Fibroblast of pulmonary artery (primary cell): Measurements from ENCODE around the gene UBE3A.
A peak's percentile ranks its signal among the peaks of the same experiment; 100 is the strongest.

Experiments
- DNase-seq: peaks from one replicate; pipeline ENCODE4 v3.0.0-alpha.2; 2010; ENCODE audit warnings: low read depth
- H3K4me3 ChIP-seq: replicated peaks from 2 replicates; pipeline ENCODE4 v1.5.1; 2011; ENCODE audit warnings: low read depth, mild to moderate bottlenecking, control low read depth, low read length, moderate library complexity
- TF ChIP-seq, protein P1 (sequence below): IDR thresholded peaks from 2 replicates; pipeline ENCODE4 v1.5.1; 2011; ENCODE audit warnings: mild to moderate bottlenecking, control low read depth, low read length, inconsistent platforms; ENCODE audit errors: missing control alignments

UBE3A gene

DNA sequence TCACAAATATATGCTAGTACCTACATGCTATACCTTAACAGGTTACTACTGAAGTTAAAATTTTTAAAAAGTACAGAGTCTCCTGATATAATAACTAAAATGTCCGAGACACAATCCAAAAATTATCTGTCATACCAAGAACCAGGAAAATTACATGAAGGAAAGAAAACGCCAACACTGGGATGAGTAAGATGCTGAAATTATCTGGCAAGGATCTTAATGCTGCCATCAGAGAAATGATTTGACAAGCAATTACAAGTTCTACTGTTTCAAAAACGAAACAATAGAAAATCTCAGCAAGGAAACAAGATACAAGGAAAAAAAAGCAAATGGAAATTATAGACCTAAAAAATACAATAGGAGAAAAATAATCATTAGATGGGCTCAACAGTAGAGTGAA is 92.5 kb downstream of the UBE3A start:
- DNase-seq: no peak
- no peak overlapping the region for H3K4me3 ChIP-seq
- TF ChIP-seq, protein P1, sequence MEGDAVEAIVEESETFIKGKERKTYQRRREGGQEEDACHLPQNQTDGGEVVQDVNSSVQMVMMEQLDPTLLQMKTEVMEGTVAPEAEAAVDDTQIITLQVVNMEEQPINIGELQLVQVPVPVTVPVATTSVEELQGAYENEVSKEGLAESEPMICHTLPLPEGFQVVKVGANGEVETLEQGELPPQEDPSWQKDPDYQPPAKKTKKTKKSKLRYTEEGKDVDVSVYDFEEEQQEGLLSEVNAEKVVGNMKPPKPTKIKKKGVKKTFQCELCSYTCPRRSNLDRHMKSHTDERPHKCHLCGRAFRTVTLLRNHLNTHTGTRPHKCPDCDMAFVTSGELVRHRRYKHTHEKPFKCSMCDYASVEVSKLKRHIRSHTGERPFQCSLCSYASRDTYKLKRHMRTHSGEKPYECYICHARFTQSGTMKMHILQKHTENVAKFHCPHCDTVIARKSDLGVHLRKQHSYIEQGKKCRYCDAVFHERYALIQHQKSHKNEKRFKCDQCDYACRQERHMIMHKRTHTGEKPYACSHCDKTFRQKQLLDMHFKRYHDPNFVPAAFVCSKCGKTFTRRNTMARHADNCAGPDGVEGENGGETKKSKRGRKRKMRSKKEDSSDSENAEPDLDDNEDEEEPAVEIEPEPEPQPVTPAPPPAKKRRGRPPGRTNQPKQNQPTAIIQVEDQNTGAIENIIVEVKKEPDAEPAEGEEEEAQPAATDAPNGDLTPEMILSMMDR: no peak

DNA sequence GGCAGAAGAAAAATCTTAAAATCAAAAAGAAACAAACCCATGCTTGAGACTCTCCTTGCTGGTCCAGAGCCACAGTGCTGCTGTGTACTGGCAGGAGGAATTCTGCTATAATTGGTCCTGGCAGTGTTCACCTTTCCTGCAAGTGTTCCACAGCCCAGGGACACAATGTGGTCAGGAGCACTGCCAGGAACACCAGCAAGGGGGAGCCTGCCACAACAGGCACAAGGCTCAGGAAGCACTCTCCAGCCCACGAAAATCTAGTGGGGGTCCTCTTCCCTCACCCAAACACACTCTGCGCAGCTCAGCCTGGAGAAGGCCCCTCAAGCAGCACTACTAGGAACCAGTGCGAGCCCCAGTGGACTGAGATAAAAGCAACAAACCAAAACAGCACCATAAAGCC is 92.9 kb downstream of the UBE3A start:
- TF ChIP-seq, protein P1: peak; percentile 43
- no peak overlapping the region for H3K4me3 ChIP-seq
- peak; percentile 42 for DNase-seq

DNA sequence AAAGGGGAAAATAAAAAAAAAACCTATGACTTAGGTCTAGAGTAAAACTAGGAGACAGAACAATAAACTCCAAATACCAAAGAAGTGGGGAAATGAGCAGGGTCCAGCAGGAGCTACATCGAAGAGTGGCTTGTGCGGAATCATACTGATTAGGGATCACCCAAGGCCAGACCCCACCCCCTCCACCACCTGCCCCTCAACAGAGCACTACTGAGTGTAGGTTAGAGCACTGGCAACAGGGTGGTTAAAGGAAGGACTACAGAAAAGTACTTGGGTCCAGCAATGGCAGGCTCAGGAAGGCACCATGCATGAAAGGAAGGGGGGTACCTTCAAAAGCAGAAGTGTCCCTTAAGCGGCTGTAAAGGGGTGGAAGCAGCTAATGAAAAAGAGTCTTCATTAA is 96.2 kb downstream of the UBE3A start:
- no peak overlapping the region for H3K4me3 ChIP-seq
- DNase-seq: no peak
- TF ChIP-seq, protein P1: no peak

DNA sequence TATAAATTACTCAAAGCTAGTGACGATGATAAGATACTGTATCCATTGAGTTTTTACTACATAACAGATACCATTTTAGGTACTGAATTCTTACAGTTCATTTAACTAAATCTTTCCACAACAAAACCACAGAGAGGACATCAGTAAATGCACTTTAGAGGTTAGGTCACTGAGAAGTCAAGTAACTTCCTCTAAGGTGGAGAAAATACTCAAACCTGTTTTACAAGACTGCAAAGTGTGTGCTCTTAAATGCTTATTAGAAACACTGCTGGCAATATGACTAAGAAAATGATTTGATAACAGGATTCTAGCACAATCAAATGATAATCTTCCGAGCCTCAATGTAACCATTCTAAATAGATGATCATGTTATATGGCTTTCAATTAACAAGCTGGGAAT is 99.4 kb downstream of the UBE3A start:
- TF ChIP-seq, protein P1: no peak
- DNase-seq: no peak
- no peak overlapping the region for H3K4me3 ChIP-seq

DNA sequence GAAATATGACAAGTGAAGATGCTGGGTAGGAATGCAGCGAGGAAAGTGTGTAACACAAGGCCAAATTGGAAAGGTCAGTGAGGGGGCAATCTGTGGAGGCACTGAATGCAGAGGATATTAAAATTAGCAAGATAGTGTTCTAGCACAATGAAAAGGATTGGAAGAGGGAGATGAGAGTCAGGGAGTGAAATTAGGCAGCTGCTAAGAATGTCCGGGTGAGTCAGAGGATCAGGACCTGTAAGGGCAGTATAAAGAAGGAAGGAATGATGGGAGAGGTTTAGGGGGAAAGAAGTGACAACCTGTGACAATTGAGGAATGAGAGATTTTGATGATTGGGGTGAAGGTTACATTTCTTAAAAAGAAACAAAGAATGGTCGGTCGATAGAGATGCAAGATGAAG is 103.5 kb downstream of the UBE3A start:
- TF ChIP-seq, protein P1: no peak
- no peak for DNase-seq
- H3K4me3 ChIP-seq: no peak overlapping the region

DNA sequence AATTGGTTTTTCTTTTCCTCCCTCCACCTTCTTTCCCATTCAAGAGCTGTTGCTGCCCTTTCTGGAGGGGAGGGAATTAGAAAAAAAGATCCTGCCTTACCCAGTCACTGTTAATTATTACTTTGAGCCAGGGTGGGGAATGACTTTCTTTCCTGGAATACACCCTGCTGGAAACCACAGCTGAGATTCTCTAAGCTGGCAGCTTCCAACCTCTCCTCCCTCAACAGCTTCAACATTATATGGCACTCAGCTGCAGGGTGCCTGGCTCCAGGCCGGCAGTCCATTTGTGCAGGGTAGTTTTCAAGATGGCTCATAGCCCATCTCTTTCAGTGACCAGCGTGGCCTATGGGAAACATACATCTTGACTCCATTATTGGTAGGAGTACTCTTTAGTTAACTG is 105.8 kb downstream of the UBE3A start:
- H3K4me3 ChIP-seq: no peak overlapping the region
- DNase-seq: no peak
- TF ChIP-seq, protein P1: no peak

DNA sequence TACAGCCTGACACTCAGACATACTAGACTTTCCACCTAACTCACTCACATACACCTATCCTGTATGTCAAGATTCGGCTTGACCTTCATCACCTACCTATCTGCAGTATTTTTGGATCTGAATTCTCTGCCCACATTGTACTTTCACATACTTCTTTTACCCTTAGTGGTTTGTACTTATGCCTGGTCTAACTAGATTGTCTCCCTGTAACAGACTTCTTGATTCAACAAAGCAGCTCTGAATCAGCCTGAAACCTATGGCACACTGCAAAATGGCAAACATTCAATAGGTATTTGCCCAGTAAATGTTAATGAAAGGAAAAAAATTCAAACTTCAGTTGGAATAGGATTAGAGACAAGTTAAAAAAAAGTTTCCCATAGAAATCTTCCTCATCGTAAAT is 106.5 kb downstream of the UBE3A start:
- no peak overlapping the region for H3K4me3 ChIP-seq
- no peak for DNase-seq
- TF ChIP-seq, protein P1: no peak
